CD4-positive, alpha-beta T cell treated with Interleukin-6 for 4 hours (primary cell): Measurements from ENCODE around the gene CTXN3.

Source experiments
- DNase-seq: peaks from one replicate; pipeline ENCODE4 v3.0.0-alpha.2; 2020; ENCODE audit warnings: mixed read lengths

The CTXN3 gene

GRCh38 chr5:127700237-127700766 lies 51.4 kb downstream of the CTXN3 start:
- no peak for DNase-seq

- DNase-seq = no peak
These were observed 53.6 kb downstream of the CTXN3 start for GRCh38 chr5:127702434-127702833.

- no peak for DNase-seq
These were observed 54.2 kb downstream of the CTXN3 start, which contains the start of gene CCDC192 for GRCh38 chr5:127702926-127703561. Gene CCDC192 (plus strand): TSS chr5:127703391. CDS start chr5:127703446, 55 bp downstream.

GRCh38 chr5:127705120-127705892 lies 56.4 kb downstream of the CTXN3 start:
- no peak for DNase-seq

GRCh38 chr5:127706691-127707090 lies 57.8 kb downstream of the CTXN3 start:
- no peak for DNase-seq

- no peak for DNase-seq
These were observed 58.3 kb downstream of the CTXN3 start for GRCh38 chr5:127707209-127707608.
